Fibroblast of skin of right biceps (primary cell): ENCODE results near the gene BNIP3.
"Not testable (repeated sequence)": the region's sequence is repeated elsewhere in the genome, so short reads cannot be mapped to it uniquely, and the experiment has no call there.

Experiments used
- DNase-seq: peaks from one replicate; pipeline ENCODE4 v3.0.0-alpha.2; 2013

BNIP3 gene

DNA sequence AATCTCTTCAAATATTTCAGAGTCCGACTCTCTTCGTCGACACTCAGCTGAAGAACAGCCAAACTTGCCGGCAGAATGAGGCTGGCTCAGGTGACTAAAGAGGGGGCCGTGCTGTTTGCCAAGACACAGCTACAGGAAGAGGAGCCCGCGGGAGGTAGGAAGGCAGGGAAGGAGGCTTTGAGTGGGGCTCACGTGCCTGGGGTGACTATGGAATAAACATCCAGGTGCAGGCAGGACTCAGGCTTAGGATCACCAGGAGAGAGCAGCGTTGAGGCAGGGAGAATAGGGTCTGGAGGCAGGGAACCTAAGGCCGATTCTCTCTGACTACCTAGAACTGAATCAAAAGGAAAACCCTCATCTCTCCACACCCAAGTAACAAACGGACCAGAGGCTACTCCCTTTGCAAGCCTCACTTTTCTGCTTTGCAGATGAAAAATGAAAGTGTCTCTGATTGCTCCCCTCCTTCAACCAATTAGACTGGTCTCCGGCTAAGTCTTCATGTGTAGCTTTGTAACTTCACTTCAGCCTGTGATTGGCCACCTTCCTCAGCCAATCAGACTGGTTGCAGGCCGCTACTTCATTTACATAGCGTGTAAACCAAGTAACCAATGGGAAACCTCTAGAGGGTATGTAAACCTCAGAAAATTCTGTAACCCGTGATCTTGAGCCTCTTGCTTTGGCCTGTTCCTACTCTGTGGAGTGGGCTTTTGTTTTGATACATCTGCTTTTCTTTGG is 19.7 kb upstream of the BNIP3 start:
- DNase-seq, result peak; percentile 30

GRCh38 chr10:131998845-131999681 is 17.3 kb upstream of the BNIP3 start:
- no peak for DNase-seq

- no peak for DNase-seq
Measured at GRCh38 chr10:131998050-131998844, 16.5 kb upstream of the BNIP3 start.

- peak; percentile 37 for DNase-seq
Measured at GRCh38 chr10:131997366-131998049, 15.8 kb upstream of the BNIP3 start.

DNA sequence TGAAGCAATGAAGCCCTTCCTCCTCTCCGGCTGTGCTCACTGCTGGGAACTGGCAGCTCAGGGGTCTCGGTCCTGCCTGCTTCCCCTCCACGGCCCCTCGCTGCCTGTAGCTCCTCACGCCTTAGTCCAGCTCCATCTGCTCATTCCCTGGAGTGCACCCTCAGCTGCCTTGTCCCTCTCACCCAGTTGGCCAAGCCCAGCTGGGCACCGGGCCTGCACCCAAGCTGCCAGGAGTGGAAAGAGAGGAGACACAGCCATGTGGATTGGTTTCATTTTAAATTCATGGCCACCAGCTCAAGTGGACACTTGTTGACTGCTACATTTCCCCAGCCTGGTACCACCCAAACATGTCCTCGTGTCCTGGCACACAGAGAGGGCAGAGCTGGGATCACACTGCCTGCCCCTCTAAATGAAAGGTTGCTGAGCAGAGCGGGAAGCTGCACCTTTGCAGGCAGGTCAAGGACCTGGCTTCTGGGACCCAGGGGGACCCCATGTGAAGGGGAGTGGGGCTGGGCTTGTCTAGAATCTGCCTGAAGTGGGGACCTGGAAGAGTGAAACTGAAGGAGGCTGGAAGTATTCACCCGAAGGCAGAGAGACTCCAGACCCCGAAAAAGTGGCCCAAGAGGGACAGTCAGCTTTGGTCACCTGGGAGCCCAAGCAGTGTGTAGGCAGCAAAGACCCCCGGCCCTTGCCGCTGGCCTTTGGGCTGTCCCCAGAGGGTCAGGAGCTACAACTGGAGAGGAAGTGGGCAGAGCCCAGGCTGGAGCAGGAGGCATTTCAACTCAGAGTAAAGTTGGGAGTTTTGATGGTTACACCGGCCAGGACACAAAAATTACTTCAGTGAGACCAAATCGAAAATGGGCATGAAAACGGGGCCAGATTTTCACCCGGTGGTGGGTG is 15.0 kb upstream of the BNIP3 start:
- DNase-seq, result no peak

DNA sequence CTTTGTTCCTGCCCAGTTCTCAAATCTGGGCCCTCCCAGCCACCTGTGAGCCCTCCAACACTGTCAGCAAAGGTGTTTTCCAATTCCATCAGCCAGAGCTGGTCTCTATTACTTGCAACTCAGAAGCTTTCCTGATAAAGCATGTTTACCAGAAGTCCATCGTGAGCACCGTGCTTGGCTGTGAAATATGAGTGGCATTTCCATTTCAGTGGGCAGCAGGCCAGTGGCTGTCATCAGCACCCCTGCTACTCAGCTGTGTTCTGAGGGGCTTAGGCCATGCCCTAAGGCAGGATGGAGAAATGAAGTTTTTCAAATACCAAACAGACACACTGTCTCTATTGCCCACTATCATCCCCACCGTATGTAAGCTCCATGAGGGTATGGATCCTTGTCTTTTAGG is 12.7 kb upstream of the BNIP3 start:
- no peak for DNase-seq

GRCh38 chr10:131993275-131993674 is 11.6 kb upstream of the BNIP3 start:
- no peak for DNase-seq

DNA sequence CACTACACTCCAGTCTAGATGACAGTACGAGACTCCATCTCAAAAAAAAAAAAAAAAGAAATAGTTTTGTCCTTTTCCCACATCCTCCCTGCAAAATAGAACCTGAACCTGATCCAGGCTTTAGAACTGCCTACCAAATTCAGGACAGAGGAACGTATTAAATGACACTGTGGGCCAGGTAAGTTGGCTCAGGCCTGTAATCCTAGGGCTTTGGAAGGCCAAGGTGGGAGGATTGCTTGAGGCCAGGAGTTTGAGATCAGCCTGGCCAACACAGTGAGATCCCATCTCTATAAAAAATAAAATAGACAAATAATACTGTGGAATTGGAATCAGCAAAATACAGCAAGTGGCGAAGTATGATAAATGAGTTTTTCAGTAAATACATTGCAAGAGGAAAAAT is 10.0 kb upstream of the BNIP3 start:
- DNase-seq, result no peak

GRCh38 chr10:131987786-131988185 is 6.1 kb upstream of the BNIP3 start:
- DNase-seq, result not testable (repeated sequence)

DNA sequence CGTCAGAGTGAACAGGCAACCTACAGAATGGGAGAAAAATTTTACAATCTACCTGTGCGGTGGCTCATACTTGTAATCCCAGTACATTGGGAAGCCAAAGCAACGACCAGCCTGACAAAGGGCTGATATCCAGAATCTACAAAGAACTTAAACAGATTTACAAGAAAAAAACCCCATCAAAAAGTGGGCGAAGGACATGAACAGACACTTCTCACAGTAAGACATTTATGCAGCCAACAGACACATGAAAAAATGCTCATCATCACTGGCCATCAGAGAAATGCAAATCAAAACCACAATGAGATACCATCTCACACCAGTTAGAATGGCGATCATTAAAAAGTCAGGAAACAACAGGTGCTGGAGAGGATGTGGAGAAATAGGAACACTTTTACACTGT is 5.6 kb upstream of the BNIP3 start:
- DNase-seq, result not testable (repeated sequence)

- not testable (repeated sequence) for DNase-seq
Measured at GRCh38 chr10:131986851-131987250, 5.1 kb upstream of the BNIP3 start.

DNA sequence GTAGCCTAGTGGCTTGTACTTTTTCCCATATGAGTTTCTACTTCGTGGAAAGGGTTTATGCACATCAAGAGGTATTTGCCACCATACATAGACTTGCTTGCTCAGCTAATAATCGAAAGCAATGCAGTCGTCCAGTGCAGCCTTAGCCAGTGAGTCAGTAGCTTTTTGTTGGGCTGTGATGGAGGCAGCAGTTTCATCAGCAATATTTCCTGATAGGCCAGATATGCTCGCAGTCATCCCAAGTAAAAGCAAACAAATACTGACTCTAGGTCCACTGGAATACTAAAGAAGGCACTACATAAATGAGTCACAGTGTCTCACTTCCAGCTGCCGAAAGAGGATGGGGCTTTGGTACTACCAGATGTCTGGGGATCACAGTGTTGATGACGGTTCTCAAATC is 2.1 kb upstream of the BNIP3 start:
- peak; percentile 92 for DNase-seq

DNA sequence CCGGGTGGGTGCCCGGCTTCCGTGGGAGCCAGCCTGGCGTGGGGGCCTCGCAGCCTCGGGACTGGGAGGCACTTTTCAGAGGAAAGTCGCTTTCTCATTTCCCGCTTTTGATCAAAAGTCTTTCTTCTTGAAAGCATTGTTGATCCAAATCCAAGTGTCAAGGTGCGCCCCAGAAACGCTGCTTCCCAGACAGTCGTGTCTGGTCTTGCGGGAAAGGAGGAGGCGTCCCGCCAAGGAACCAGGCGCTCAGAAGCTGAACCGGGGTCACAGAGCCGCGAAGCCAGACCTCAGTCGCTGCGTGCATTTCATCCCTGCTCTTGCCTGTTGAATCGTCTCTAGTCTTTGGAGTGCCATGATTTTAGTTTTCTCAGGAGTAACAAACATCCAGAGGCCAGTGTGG is 1.1 kb upstream of the BNIP3 start:
- DNase-seq, result no peak

DNA sequence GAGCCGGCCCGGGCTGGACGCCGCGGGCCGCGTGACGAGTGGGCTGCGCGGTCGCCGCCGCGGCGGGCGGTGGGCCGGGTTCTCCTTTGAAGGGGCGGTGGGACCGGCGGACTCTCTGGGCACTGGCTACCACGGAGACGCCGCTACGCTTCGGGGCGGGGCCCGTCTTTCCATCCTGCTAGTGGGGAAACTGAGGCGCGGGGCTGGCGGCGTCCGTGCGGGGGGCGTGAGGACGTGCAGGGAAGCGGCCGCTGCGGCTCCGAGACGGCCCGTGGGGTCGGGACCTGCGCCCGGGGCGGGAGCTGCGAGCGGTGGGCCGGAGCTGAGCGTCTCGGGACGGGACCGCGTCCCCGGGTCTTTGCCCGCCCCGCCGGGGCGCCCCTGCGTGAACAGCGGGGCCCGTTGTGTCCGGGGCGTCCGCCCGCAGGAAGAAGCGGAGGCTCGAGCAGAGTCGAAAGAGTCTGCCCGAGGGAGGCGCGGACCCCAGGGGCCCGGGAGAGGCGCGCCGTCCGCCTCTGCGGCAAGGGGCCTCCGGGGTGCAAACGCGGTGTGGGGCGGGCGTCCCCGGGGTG is 548 bp upstream of the BNIP3 start:
- DNase-seq, result no peak

- DNase-seq, result no peak
Measured at GRCh38 chr10:131980761-131981428, 828 bp downstream of the BNIP3 start.

- DNase-seq, result no peak
Measured at GRCh38 chr10:131980321-131980720, 1.4 kb downstream of the BNIP3 start.

DNA sequence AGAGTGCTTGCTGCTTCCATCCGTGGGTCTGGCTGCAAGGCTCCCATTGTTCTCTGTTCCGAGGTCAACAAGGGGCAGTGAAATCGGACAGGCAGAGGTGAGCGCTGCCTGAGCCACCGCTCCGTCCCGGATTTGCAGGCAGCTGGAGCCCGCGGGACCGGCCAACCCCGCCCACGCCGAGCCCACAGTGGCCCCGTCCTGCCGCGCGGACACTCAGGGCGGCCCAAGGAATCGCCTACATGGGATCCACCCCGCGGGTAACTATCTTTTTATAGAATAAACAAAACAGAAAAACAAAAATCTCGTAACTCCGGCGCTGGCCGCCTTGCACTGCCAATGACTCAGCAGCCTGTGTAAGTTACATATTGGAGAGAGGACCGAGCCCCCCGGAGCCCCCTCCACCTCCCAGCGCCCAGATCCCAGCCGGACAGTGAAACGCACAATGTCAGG is 1.9 kb downstream of the BNIP3 start:
- no peak for DNase-seq

DNA sequence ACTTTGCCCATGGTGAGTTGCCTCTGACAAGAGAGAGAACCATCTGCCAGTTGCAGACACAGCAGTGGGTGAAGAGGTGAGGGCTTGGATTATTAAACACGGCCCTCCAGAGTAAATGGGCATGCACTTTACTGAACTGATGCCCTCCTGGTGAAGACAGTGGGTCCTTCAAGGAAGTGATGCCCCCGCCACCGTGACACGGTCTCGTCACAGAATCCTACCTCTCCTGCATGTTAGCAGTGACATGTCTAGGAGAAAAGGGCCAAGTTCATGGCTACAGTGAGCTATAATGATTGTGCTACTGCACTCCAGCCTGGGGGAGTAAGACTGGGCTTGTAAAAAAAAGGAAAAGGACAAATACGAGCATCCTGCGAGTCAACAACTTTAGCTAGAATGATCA is 2.4 kb downstream of the BNIP3 start:
- DNase-seq, result no peak

DNA sequence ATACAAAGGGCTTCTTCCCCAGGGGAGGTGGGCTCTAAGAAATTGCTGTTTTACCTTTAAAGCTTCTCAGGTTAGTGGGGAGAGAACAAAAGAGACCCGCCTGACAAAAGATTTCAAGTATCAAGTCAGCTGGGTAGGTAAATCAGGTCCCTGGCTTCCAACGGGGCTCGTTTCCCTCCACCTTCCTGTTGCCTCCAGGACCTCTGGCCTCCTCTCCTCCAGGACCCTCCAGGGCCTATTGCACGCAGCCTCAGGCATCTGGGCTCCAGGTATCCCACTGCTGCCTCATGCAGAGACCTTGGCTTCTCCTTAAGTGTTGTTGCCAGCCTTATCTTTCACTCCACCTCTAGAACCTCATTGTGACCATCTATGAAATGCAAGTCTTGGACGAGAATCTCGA is 2.9 kb downstream of the BNIP3 start:
- DNase-seq, result no peak

DNA sequence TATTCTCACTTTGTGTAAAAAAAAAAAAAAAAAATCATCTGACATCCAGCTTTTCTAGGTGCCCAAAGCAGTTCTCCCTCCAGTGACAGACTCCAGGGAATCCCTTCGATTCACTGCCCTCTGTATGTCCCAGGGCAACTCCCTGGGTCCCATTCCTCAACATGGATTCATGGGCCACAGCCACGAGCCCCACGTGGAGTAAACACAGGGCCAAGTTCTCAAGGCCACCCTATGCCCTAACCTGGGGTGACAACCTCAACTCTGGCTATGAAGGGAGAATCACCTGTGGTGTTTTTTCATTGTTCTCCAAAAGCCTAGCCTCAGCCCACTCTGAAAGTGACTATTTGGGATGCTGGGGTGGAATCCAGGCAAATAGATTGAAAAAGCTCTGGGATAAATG is 3.4 kb downstream of the BNIP3 start:
- DNase-seq, result no peak
